ENCODE measurements around the gene ANKRD10.

DNA sequence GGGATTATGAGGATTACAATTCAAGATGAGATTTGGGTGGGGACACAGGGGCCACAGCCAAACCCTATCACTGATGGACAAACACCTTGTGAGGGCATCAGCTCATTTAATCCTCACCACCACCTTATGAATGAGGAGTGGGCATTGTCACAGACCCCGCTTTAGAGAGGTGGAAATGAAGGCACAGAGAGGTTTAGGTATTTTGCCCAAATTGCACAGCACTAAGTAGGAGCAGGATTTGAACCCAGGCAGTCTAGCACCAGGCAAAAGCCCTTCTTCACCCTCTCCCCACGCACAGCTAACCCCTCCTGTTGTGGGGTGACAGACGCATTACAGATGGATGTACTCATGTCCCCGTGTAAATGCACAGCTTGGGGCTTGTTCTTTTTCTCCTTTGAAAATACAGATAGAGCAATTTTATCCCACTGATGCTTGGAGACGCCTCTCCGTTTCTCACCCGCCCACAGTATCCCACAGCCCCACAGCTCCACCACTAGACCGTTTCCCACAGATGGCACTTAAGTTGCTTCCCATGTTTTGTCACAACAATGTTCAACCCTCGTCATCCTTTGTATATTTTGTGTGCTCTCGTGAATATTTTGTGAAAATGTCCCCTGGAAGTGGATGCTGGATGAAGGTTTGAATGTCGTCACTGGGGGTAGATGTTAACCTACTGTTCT, 48.2 kb downstream of the ANKRD10 start:
- TF ChIP-seq, protein P1, sequence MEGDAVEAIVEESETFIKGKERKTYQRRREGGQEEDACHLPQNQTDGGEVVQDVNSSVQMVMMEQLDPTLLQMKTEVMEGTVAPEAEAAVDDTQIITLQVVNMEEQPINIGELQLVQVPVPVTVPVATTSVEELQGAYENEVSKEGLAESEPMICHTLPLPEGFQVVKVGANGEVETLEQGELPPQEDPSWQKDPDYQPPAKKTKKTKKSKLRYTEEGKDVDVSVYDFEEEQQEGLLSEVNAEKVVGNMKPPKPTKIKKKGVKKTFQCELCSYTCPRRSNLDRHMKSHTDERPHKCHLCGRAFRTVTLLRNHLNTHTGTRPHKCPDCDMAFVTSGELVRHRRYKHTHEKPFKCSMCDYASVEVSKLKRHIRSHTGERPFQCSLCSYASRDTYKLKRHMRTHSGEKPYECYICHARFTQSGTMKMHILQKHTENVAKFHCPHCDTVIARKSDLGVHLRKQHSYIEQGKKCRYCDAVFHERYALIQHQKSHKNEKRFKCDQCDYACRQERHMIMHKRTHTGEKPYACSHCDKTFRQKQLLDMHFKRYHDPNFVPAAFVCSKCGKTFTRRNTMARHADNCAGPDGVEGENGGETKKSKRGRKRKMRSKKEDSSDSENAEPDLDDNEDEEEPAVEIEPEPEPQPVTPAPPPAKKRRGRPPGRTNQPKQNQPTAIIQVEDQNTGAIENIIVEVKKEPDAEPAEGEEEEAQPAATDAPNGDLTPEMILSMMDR (IDR thresholded peaks at IDR 0.05; ENCODE audit: insufficient read depth, low read depth, low read length) = no peak
- no peak for TF ChIP-seq EZH2 (IDR thresholded peaks at IDR 0.05; ENCODE audit: insufficient read depth, low read length)
